ENCODE measurements around the gene ZNF35.

GRCh38 chr3:44624749-44625480, 23.6 kb upstream of the ZNF35 start, which contains the start of gene ZNF197:
- peak in 2 of 3 experiments; percentile 2 to 10; a peak in 1 of 6 replicates for TF ChIP-seq CTCF (IDR thresholded peaks at IDR 0.05 in 2 of 3, conservative IDR thresholded peaks at IDR 0.05 in 1 of 3; ENCODE audit: control insufficient read depth in 2 of 3, extremely low read depth in 1 of 3, insufficient read depth in 1 of 3, low read depth in 3 of 3, low read length in 3 of 3)
- no peak for TF ChIP-seq ZNF24 (IDR thresholded peaks at IDR 0.05)
- TF ChIP-seq RELA (IDR thresholded peaks at IDR 0.05; ENCODE audit: borderline replicate concordance, partially characterized antibody), result no peak
- TF ChIP-seq MAX (IDR thresholded peaks at IDR 0.05; ENCODE audit: low read depth, low read length), result no peak
- TF ChIP-seq GABPA (IDR thresholded peaks at IDR 0.05; ENCODE audit: low read depth), result peak; percentile 91
- no peak for TF ChIP-seq EP300 (IDR thresholded peaks at IDR 0.05; ENCODE audit: borderline replicate concordance in 1 of 2, control insufficient read depth in 1 of 2, low read depth in 2 of 2, low read length in 2 of 2)
- TF ChIP-seq ZNF207 (IDR thresholded peaks at IDR 0.05; ENCODE audit: borderline replicate concordance), result 0 out of 2 replicates have a peak, but pooled peaks have one; percentile 12
- TF ChIP-seq SIX5 (IDR thresholded peaks at IDR 0.05; ENCODE audit: low read depth, low read length, severe bottlenecking), result no peak
- TF ChIP-seq POLR2AphosphoS5 (IDR thresholded peaks at IDR 0.05; ENCODE audit: low read length), result peak; percentile 77
